DOHH2 (cell line): Measurements from ENCODE around the gene DCAF4.

Experiments
- H3F3A ChIP-seq: fragments of 200-600 bp; sonication (generic), shearing (Covaris generic); 2 replicates; pipeline ENCODE4 v1.6.0; 2016; ENCODE audit warnings: antibody characterized with exemption, mild to moderate bottlenecking; ENCODE audit not compliant: control insufficient read depth, insufficient read depth
- H3K27ac ChIP-seq: fragments of 200-600 bp; sonication (generic); 2 replicates; pipeline ENCODE4 v1.5.1; 2014; ENCODE audit warnings: low read depth, mild to moderate bottlenecking, low read length, moderate library complexity
- H3K27me3 ChIP-seq: fragments of 200-600 bp; sonication (generic); 2 replicates; pipeline ENCODE4 v1.6.1; 2014; ENCODE audit warnings: mild to moderate bottlenecking, low read length, mixed read lengths; ENCODE audit not compliant: control insufficient read depth
- H3K36me3 ChIP-seq: fragments of 200-600 bp; sonication (generic); 2 replicates; pipeline ENCODE4 v1.6.1; 2014; ENCODE audit warnings: mild to moderate bottlenecking, low read length, moderate library complexity, mixed read lengths; ENCODE audit not compliant: control insufficient read depth
- H3K4me1 ChIP-seq: fragments of 200-600 bp; sonication (generic); 2 replicates; pipeline ENCODE4 v1.6.1; 2014; ENCODE audit warnings: mild to moderate bottlenecking, low read length, mixed read lengths; ENCODE audit not compliant: control insufficient read depth
- H3K4me2 ChIP-seq: fragments of 200-600 bp; sonication (generic); 2 replicates; pipeline ENCODE4 v1.6.0; 2014; ENCODE audit warnings: mild to moderate bottlenecking, low read length, moderate library complexity
- H3K4me3 ChIP-seq: fragments of 200-600 bp; sonication (generic); 2 replicates; pipeline ENCODE4 v1.5.1; 2014; ENCODE audit warnings: mild to moderate bottlenecking, low read length, mixed read lengths
- H3K79me2 ChIP-seq: fragments of 200-600 bp; sonication (generic); 2 replicates; pipeline ENCODE4 v1.6.1; 2014; ENCODE audit warnings: mild to moderate bottlenecking, low read length, mixed read lengths; ENCODE audit not compliant: control insufficient read depth
- H3K9me2 ChIP-seq: fragments of 200-600 bp; sonication (generic); replicated peaks from 2 replicates; pipeline ENCODE4 v1.6.1; 2014; ENCODE audit warnings: mild to moderate bottlenecking, low read length, mixed read lengths; ENCODE audit not compliant: control insufficient read depth
- H3K9me3 ChIP-seq: fragments of 200-600 bp; sonication (generic); 2 replicates; pipeline ENCODE4 v1.6.1; 2014; ENCODE audit warnings: antibody characterized with exemption, low read length, mixed read lengths; ENCODE audit not compliant: control insufficient read depth, insufficient read depth
- H4K20me1 ChIP-seq: fragments of 200-600 bp; sonication (generic); 2 replicates; pipeline ENCODE4 v1.6.0; 2014; ENCODE audit warnings: low read depth, mild to moderate bottlenecking, antibody characterized with exemption, low read length, moderate library complexity; ENCODE audit not compliant: control insufficient read depth, insufficient read depth
- EZH2phosphoT487 ChIP-seq: fragments of 200-600 bp; sonication (generic); IDR thresholded peaks from 2 replicates; pipeline ENCODE4 v1.6.1; 2017; ENCODE audit warnings: borderline replicate concordance, mild to moderate bottlenecking, antibody characterized with exemption, low read length, moderate library complexity, mixed read lengths
- TF ChIP-seq, protein P1 (sequence below): fragments of 200-600 bp; sonication (generic); IDR thresholded peaks from one replicate; pipeline ENCODE4 v1.5.1; 2014; ENCODE audit warnings: antibody characterized with exemption, mild to moderate bottlenecking, low read depth, low read length; ENCODE audit not compliant: poor library complexity, severe bottlenecking

DCAF4 gene

DNA sequence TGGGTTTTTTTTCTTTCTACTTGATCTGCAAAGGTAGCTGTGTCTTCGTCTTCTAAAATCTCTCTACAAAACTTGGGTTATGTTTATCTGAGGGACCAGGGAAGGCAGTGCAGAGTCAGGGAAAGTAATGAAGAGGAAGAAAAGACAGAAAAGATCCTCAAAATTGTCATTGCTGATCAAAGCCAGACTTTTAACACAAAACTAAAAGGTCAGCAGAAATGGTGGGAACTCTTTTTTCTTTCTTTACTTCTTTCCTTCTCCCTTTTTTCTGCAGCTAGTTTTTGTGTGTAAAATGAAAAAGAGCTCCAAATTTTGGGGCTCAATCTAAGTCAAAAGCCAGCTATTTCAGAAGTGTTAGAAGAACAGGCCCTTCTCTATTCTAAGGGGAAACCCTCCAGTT, 44.2 kb upstream of the DCAF4 start:
- H3K4me3 ChIP-seq = no peak overlapping the region
- no peak overlapping the region for H3K27ac ChIP-seq
- no peak for TF ChIP-seq EZH2phosphoT487
- TF ChIP-seq, protein P1, sequence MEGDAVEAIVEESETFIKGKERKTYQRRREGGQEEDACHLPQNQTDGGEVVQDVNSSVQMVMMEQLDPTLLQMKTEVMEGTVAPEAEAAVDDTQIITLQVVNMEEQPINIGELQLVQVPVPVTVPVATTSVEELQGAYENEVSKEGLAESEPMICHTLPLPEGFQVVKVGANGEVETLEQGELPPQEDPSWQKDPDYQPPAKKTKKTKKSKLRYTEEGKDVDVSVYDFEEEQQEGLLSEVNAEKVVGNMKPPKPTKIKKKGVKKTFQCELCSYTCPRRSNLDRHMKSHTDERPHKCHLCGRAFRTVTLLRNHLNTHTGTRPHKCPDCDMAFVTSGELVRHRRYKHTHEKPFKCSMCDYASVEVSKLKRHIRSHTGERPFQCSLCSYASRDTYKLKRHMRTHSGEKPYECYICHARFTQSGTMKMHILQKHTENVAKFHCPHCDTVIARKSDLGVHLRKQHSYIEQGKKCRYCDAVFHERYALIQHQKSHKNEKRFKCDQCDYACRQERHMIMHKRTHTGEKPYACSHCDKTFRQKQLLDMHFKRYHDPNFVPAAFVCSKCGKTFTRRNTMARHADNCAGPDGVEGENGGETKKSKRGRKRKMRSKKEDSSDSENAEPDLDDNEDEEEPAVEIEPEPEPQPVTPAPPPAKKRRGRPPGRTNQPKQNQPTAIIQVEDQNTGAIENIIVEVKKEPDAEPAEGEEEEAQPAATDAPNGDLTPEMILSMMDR = no peak
- H3K9me3 ChIP-seq = no peaks in the 10 kb centered on the region
- H3K9me2 ChIP-seq = no peaks in the 10 kb centered on the region
- H3K27me3 ChIP-seq = peaks cover 6% of the 10 kb centered on the region
- no peaks in the 10 kb centered on the region for H3F3A ChIP-seq
- H4K20me1 ChIP-seq = no peaks in the 10 kb centered on the region
- H3K79me2 ChIP-seq = no peaks in the 10 kb centered on the region
- H3K36me3 ChIP-seq = no peaks in the 10 kb centered on the region
- no peak overlapping the region for H3K4me2 ChIP-seq
- H3K4me1 ChIP-seq = no peaks in the 10 kb centered on the region

DNA sequence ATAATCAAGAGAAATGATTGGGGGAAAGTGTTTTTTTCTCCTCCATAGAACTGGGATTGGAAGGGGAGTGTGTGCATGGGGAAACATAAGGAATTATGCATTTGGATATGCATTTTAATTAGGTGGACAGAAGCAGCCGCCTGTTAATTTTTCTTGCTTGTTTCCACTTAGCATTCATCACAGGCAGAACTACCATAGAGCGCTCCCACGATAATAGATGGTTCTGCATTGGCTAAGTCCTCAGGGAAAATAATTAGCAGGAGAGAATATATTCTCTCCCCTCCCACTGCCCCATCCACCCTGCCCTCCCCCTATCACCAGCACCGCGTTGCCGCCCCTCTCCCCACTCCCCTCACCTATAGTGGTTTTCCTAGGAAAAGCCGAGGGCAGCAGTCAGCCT, 43.8 kb upstream of the DCAF4 start:
- peaks cover 9% of the 10 kb centered on the region for H3K27me3 ChIP-seq
- H3K27ac ChIP-seq = no peak overlapping the region
- no peak overlapping the region for H3K4me2 ChIP-seq
- no peaks in the 10 kb centered on the region for H3K36me3 ChIP-seq
- H3K79me2 ChIP-seq = no peaks in the 10 kb centered on the region
- no peaks in the 10 kb centered on the region for H3K9me2 ChIP-seq
- no peak overlapping the region for H3K4me3 ChIP-seq
- H3K4me1 ChIP-seq = no peaks in the 10 kb centered on the region
- H4K20me1 ChIP-seq = no peaks in the 10 kb centered on the region
- TF ChIP-seq, protein P1 = no peak
- no peak for TF ChIP-seq EZH2phosphoT487
- no peaks in the 10 kb centered on the region for H3F3A ChIP-seq
- H3K9me3 ChIP-seq = no peaks in the 10 kb centered on the region

DNA sequence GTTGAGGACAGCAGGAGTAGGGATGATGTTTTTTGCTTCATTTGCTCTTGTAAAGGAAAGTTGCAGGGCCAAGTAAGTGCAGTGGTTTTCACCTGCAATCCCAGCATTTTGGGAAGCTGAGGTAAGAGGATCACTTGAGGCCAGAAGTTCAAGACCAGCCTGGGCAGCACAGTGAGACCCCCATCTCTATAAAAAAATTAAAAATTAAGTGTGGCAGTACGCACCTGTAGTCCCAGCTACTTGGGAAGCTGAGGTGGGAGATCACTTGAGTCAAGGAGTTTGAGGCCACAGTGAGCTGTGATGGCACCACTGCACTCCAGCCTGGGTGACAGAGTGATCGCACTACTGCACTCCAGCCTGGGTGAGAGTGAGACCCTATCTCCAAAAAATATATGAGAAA, 43.2 kb upstream of the DCAF4 start:
- Histone ChIP-seq H3K4me1 (no peaks in the 10 kb centered on the region), H3K36me3 (no peaks in the 10 kb centered on the region), H3K79me2 (no peaks in the 10 kb centered on the region), H3K4me2 (no peak overlapping the region), H3K27me3 (peaks cover 15% of the 10 kb centered on the region), H4K20me1 (no peaks in the 10 kb centered on the region), H3K9me3 (no peaks in the 10 kb centered on the region), H3K9me2 (no peaks in the 10 kb centered on the region), H3K4me3 (no peak overlapping the region), H3K27ac (no peak overlapping the region), H3F3A (no peaks in the 10 kb centered on the region)
- TF ChIP-seq, protein P1 = no peak
- TF ChIP-seq EZH2phosphoT487 = no peak

DNA sequence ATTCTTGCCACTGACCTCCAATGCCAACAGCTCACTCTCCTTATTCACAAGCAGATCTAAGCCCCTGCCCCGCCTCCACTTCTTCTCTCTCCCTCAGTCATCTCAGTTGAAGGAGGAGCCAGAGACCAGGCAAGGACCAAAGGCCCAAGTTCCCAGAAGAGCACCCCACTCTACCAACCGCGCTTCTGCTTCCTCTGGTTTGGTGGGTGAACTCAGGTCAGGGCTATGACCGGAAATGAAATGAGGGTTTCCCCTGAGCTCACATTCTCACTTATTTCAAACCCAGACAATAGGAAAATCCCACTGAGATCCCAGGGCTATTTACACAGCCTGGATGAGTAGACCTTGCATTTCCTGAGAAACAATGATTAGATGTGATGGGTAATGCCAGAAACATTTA, 42.3 kb upstream of the DCAF4 start:
- Histone ChIP-seq H3K9me3 (no peaks in the 10 kb centered on the region), H3K79me2 (no peaks in the 10 kb centered on the region), H3K27ac (no peak overlapping the region), H3K4me2 (no peak overlapping the region), H3K4me3 (no peak overlapping the region), H3K4me1 (no peaks in the 10 kb centered on the region), H3K27me3 (peaks cover 24% of the 10 kb centered on the region), H3F3A (no peaks in the 10 kb centered on the region), H3K36me3 (no peaks in the 10 kb centered on the region), H3K9me2 (no peaks in the 10 kb centered on the region), H4K20me1 (no peaks in the 10 kb centered on the region)
- no peak for TF ChIP-seq EZH2phosphoT487
- TF ChIP-seq, protein P1 = no peak
